HG03521 (cell line): ENCODE data around the gene GPR15LG.

ENCODE experiments used
- ATAC-seq: cut with Tn5 transposase; IDR thresholded peaks from one replicate; pipeline ENCODE4 v1.9.1; 2021; ENCODE audit warnings: mild to moderate bottlenecking, moderate library complexity; ENCODE audit not compliant: unreplicated experiment

Gene GPR15LG

DNA sequence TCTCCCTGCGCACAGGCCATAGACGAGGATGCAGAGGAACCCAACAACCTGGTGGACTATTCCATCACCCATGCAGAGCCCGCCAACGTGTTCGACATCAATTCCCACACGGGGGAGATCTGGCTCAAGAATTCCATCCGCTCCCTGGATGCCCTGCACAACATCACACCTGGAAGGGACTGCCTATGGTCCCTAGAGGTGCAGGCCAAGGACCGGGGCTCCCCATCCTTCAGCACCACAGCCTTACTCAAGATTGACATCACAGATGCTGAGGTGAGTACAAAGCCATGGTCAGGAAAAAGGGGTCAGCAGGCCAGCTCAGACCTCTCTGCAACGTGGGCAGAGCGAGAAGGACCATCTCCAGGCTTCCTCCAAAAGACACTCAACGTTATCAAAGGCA, 39.5 kb downstream of the GPR15LG start:
- no peak for ATAC-seq

DNA sequence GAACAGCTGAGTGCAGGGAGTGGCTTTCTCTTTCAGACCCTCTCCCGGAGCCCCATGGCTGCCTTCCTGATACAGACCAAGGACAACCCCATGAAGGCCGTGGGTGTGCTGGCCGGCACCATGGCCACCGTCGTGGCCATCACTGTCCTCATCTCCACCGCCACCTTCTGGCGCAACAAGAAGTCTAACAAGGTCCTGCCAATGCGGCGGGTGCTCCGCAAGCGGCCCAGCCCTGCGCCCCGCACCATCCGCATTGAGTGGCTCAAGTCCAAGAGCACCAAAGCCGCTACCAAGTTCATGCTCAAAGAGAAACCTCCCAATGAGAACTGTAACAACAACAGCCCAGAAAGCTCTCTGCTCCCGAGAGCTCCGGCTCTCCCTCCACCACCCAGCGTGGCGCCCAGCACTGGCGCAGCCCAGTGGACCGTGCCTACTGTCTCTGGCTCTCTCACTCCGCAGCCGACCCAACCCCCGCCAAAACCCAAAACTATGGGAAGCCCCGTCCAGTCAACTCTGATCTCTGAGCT, 40.5 kb downstream of the GPR15LG start:
- peak; percentile 9 for ATAC-seq

DNA sequence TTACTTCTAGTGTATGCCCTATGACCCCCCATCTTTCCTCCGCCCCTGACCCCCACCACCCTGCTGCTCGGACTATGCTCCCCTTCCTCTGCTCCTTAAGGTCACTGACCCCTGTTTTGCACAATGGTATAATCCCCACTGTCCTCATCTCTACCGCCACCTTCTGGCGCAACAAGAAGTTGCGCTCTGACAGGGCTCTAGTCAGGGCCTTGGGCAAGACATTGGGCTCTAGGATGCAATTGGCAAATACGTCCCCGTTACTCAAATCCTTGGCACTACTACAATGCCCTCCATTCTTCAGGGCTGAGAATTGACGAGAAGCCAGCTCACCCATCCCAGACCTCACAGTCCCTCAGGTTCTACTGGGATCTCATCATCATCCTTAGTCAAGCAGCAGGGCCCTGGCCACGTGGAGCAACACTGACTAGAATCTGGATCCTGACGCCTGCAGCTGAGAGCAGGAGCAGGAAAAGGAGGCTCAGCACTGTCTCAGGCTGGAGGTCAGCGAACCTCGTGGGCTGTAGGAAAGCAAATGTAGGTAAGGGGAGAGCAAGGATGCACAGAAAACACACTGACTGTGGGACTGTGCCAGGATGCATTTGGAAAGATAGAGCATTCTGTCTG, 41.1 kb downstream of the GPR15LG start:
- peak; percentile 86 for ATAC-seq

DNA sequence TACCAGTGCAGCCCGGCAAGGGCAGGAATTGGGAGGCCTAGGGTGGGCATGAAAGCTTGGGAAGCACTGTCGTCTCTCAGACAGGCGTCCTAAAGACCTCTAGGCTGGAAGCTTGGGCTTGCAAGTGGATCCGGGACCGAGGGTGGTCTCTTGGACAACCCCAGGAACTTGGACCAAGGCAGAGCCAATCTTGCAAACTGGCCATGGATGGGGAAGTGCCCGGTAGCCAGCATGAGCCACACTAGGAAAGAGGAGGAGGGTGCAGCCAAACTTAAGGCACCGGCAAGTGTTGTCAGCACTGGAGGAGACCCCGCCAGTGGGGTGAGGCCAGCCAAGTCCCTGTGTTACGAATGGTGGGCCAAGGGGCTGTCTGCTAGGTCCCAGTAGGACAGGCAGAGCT, 43.2 kb downstream of the GPR15LG start:
- no peak for ATAC-seq

DNA sequence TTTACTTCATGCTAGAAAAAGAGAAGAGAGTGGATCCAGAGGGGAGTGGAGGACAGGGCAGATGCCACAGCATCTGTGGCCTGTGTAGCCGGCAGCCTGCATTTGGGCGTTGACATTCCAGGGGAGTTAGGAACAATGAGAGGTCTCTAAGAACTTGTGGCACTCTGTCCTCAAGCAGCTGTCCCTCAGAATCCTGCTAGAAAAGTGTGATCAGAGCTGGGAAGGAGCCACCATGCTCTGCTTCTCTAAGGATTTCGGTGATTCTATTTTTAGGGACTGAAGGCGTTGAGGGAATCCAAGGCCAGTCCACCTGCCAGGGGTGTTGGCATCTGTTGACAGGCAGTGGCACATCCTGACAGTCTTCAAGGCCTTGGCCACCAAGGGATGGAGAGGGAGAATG, 44.1 kb downstream of the GPR15LG start:
- no peak for ATAC-seq

DNA sequence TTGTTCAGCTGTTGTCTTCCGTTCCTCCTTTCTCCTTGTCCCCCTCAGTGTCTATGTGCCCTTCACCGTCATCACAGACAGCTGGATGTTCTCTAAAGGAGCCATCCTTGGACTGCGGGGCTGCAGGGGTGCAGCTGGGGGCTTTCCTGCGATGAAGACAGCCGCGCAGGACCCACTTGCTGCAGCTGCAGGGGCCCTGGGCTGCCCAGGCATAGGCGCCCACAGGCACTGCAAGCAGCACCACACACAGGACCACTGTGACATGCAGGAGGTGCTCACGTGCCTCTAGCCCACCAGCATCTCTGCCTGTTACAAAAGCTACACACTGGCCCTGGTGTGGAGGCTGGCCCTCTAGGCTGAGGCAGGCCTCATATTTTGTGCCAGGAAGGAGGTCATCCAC, 48.3 kb downstream of the GPR15LG start:
- ATAC-seq: no peak

DNA sequence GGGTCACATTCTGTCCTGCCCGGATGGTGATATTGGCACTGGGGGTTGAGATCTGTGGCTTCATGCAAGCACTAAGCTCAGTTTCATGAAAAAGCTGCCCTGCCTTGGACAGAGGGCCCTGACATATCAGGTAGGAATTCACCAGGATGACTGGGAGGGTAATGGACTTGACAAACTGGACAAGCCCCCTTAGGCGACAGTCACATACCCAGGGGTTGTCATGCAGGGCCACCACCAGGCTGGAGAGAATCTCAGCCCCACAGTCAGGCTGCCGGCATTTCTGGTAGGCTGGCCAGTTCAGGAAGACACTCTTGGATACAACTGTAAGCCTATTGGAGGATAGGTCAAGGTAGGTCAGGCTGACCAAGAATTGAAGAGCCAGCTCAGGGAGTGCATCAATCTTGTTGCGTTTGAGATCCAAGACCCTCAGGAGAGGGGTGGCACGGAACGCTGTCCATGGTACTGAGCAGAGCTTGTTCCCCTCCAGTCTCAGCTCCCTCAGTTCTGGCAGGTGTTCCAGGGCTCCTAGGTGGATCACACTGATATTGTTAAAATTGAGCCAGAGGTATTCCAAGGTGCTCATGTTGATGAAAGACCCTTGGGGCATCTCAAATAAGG, 50.9 kb downstream of the GPR15LG start:
- no peak for ATAC-seq

DNA sequence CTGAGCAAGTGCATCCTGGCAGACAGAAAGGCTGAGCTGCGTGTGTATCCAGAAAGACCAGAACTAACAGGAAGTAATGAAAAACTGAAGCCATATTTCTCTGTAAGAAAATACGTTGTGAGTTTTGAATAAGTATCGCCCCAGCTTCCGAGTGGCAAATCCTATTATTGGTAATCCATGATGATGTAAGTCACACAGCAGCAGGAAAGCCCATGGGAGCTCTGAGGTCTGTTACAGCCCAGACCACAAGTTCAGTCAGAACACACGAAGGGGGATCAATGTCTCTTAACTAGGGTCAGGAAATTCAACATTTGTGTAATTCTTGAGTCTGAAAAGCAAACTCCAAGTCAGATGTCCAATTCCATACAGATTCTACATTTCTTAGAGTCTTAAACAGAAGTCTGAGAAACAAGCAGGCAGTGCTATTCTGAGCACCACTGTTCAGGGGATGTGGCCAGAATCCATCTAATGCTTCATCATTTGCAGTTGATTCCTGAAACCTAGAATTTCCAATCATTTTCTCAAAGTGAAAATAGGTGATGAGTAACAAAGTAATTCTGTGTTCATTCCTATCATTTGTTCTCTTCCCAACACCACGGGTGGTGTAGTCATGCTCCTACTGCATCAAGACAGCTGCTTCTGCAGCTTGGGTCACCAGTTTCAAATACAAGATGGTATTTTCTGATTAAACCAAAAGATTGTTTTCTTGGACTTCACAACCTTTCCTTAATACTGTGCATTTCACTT, 52.0 kb downstream of the GPR15LG start, which contains the start of gene LRIT2:
LRIT2 (minus strand) TSS at position 118 of the 747 bp plus-strand sequence; CDS start at position 94, 24 bp downstream.
- ATAC-seq: no peak

DNA sequence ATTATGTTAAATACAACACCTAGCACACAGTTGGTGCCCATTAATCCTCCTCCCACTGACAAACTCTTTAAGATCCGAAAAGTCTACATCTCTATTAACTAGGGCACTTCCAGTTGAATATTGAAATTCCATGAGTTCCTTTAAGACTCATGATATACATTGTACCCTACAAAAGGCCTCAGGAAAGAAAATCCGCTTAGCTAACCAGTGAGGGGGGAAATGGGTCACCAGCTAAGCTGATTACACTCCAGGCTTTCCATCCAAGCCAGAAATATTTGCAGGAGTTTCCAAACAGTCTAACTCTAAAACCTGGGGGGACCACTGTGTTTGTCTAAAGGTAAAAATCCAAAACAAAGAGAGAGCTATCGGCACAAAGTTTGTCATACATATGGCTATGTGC, 53.0 kb downstream of the GPR15LG start:
- ATAC-seq: no peak

DNA sequence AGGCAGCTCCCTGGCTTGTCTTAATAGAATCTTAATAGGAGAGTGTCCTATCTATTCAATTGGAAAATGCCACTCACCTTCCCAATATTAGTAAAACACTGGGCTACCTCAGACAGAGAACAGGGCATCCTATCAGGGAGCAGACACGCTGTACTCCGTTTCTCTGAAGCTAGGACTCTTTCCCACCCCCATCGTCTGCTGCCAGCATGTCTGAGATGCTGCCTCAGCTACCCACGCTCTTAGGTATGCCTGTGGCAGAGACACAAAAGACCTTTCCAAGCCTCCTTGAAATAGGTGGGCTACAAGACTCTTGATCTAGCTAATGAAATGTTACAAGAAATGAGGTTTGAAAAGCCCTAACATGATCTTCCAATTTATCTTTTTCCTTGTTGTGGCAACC, 54.2 kb downstream of the GPR15LG start:
- no peak for ATAC-seq

DNA sequence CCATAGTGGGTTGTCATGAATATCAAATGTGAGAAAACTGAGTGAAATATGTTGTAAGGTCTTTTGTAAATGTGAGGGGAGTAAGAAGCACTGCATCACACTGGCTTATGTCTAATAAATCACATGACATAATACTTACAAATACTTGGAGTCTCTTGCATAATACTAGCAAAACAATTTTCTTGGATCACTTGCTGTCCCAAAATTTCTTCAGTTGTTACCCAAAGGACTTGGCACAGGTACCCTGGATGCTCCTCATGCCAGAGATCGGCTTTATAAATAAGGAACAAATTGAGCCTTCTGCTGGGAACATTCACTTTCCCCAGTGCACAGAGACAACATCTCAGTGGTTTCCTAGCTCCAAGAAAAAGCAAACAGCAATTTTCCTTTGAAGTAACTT, 56.8 kb downstream of the GPR15LG start:
- no peak for ATAC-seq

DNA sequence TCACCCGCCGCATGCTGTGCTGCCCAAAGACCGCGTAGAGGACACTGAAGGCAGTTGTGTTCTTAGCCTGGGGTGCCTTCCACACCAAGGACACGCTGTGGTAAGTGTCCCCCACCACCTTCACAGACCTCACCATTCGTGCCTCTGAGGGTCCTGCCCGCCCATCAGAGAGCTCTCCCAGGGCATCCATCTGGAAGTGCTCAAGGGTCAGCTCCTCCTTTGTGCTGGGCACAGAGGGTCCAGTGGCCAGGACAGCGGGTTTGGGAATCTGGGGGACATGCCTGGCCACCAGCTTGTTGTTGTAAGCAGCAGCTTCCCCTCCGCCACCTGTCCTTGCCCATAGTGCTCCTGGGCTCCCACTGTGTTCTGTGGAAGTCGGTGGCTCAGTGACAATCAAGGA, 58.8 kb downstream of the GPR15LG start:
- no peak for ATAC-seq

DNA sequence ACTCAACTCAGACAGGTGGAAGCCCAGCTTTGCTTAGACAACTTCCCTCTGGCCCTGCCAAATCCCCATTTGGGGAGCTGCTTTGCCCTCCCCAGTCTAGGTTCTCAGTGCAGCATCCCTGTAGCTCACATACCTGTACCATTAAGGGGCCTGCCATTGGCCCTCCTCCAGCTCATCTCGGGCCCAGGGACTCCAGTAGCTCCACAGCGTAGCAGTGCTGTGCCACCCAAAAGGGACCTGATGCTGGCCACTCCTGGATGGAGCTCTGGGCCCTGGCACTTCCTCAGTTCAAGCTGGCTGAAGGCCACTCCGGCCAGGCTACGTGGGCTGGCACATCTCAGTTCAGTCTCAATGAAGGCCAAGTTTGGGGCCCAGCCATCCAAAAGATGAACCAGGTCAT, 60.3 kb downstream of the GPR15LG start:
- ATAC-seq: no peak

DNA sequence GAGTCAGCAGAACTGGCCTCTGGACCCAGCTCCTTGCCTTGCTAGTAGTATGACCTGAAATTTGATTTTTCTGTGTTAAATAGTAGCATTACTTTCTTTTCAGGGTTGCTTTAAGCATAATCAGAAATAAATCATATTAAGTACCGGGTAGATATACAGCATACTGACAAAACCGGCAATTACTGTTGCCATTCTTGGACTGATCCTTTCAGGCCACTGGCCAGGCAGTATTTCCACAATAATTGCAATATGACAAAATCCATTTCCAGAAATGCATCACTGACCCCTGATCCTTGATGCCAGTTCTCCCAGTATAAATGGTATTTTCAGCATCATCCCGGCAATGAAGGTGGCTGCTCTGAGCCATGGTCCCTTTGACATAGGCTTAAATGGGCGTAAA, 60.9 kb downstream of the GPR15LG start:
- no peak for ATAC-seq
